Gastroesophageal sphincter (tissue), 3 donors: ENCODE measurements around the gene EML2.

Experiments
- CTCF ChIP-seq, 4 experiments: fragments of 200-600 bp in 2 of 4; fragments of 450-650 bp in 2 of 4; sonication (generic) in 1 of 4; IDR thresholded peaks; one replicate each; pipeline ENCODE4 v1.5.1; 2017 to 2019; ENCODE audit warnings: antibody characterized with exemption in 4 of 4, mild to moderate bottlenecking in 2 of 4, moderate library complexity in 2 of 4
- EP300 ChIP-seq: sonication (generic); formaldehyde crosslinking; IDR thresholded peaks from one replicate; pipeline ENCODE4 v1.6.1; 2017; ENCODE audit warnings: antibody characterized with exemption, mild to moderate bottlenecking
- POLR2A ChIP-seq, 2 donors: fragments of 450-650 bp; IDR thresholded peaks; one replicate each; pipeline ENCODE4 v1.6.1; 2017; ENCODE audit warnings: antibody characterized with exemption in 2 of 2, mild to moderate bottlenecking in 2 of 2, moderate library complexity in 1 of 2

DNA sequence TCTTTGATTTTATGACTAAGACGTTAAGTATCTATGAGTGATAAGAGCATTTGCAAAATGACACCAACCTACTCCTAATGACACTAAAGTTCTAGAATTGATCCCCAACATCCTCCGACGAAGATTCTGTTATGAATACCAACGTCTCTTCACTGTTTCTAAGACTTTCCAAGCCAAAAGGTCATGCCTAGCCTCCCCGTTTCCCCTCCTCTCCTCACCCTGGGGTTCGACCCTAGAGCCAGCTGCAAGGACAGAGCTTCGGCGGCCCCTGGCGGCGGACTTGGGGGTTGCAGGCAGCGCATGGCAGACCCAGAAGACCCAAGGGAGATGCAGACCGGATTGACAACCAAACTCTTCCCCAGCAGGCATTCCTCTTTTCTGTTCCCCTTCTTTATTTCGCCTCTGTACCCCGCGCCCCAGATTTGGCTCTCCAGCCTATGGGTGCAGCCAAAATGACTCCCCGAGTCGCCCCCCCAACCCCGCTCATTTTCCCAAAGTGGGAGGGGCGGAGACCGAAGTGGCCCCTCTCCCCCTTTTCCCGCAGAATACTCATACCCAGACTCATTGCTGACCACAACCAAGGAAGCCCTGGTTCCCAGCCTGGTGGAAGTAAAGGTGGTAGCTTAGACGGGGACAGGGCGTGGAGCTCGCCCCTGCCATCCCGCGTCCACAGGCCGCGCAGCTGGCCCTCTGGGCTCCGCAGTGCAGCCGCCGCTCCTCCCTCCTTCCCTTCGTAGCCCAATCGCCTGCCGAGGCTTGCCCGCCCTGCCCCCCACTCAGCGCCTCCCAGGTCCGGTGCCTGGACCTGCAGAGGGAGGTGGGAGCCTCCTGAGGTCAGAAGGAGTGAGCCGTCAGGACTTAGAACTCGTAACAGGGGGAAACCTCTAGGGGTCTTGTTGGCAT, 4.1 kb upstream of the EML2 start:
- TF ChIP-seq CTCF (IDR thresholded peaks at IDR 0.05) (peak; percentile 93 to 99 (median 97)), EP300 (no peak), POLR2A (IDR thresholded peaks at IDR 0.05) (no peak)
